Cerebellar nuclear complex (tissue), 1 donor: Measurements from ENCODE around the gene MYO3B.

Experiments
- DNase-seq, 2 experiments: peaks; one replicate each; lab custom pipeline; 2025; lab: John Stamatoyannopoulos, UW

MYO3B gene

DNA sequence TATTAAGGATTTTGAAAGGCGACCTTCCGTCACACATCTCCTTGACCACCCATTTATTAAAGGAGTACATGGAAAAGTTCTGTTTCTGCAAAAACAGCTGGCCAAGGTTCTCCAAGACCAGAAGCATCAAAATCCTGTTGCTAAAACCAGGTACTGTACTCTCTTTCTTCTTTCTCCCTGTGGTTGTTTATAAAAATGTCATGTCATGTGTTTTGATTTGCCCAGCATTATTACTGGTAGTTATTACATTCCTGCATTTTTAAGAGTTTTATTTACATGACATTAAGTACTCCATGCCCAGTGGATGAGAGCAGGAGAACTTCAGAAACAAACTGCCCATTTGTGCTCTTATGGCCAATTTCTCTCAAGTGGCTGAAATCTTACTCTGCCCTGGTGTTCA lies 191.3 kb downstream of the MYO3B start:
- no peak for DNase-seq

GRCh38 chr2:170369894-170370293 lies 191.9 kb downstream of the MYO3B start:
- DNase-seq: no peak

GRCh38 chr2:170371231-170371998 lies 193.5 kb downstream of the MYO3B start:
- no peak for DNase-seq

DNA sequence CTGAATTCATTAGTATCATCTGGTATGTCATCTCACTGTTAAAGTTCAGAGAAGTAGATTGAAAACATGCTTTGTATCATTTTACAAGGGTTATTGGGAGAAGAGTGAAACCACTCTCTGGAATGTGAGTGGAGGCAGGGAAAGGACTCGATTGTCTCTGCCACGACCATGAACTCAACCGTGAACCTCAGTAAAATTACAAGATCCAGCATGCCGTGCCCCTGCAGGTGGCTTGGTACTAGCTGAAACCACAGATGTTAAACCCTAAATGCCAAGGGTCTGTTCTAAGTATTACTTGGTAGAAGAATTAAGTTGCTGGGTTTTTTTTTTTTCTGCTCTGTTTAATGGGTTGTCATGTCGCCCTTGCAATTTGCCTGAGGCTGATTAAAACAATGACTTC lies 197.2 kb downstream of the MYO3B start:
- DNase-seq: no peak

DNA sequence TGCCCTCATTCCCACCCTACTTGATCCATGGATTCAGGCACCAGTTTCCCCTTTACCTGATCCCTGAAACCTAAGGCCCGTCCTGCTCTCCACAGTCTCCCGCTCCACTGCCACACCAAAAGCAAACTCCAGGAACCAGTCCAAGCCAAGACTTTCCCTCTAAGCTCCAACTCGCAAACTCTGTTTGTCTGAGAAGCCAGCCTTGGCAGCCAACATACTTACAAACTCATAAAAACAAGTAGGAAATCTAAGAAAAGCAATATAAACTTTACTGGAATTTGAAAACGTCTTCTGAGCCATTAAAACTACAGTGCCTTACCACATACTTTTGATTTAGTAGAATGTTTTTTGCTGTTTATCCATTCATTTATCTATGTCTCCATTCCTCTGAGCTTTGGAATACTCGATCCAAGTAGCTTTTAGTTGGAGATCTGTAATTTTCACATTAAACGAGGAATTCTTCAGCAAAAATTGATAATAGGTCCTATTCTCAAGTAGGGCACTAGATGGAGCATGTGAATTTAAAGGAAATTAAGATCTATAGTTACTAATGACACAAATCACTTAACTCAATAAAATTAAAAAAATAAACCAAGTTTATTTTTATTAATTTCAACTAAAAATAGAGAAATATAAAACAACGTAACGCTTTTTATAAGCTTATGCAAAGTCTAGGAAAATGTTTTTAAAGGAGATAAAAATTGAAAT lies 199.7 kb downstream of the MYO3B start:
- DNase-seq: no peak

GRCh38 chr2:170380267-170380666 lies 202.3 kb downstream of the MYO3B start:
- DNase-seq: no peak

GRCh38 chr2:170381678-170382077 lies 203.7 kb downstream of the MYO3B start:
- no peak for DNase-seq

- no peak for DNase-seq
Measured at GRCh38 chr2:170386554-170386953, 208.6 kb downstream of the MYO3B start.

- DNase-seq: no peak
Measured at GRCh38 chr2:170391018-170391417, 213.1 kb downstream of the MYO3B start.

DNA sequence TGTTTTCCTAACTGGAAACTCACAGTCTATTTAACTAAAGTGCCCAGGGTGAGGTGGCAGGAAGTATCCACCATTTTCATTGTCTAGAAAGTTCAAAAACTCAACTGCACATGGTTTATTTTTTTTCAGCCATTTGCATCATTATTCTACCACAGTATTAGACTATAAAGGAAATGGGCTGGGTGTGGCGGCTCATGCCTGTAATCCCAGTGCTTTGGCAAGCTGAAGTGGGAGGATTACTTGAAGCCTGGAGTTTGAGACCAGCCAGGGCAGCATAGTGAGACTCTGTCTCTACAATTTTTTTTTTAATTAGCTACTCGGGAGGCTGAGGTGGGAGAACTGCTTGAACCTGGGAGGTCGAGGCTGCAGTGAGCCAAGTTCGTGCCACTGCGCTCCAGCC lies 213.8 kb downstream of the MYO3B start:
- DNase-seq: no peak

- DNase-seq: no peak
Measured at GRCh38 chr2:170393861-170394498, 216.0 kb downstream of the MYO3B start.

DNA sequence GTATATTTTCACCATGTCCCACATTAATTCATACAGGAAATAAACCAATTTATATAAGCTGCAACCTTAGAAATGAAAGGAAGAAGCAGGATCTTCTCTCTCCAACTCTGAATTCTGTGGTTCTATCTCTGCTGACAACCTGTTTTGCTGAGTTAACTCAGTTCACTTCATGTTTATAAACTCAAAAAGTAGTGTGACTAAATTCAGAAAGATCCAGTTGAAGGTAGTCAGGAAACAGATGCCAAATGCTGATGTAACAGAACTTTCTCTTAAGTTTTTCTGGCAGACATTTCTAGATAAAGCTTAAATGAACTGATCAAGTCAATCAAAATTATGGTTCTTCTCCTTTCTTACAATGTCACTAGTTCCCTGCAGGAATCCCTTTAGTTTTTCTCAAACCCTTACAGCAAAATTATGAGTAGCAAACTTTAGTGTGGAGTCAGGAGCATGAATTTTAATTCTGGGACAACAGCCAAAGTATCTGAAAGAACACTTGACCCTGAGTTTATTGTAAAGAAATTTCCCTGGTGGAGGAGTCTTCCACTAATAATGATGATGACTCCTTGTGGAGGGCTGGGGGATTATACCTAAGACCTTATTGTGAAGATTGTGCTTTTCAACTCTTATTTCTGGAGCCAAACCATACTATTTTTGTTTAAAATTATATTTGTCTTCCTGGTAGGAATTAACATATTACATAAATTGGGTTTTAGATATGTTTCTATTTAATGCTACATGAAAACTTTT lies 216.9 kb downstream of the MYO3B start:
- no peak for DNase-seq

- DNase-seq: no peak
Measured at GRCh38 chr2:170396799-170397459, 219.0 kb downstream of the MYO3B start.

GRCh38 chr2:170401187-170401586 lies 223.2 kb downstream of the MYO3B start:
- no peak for DNase-seq

DNA sequence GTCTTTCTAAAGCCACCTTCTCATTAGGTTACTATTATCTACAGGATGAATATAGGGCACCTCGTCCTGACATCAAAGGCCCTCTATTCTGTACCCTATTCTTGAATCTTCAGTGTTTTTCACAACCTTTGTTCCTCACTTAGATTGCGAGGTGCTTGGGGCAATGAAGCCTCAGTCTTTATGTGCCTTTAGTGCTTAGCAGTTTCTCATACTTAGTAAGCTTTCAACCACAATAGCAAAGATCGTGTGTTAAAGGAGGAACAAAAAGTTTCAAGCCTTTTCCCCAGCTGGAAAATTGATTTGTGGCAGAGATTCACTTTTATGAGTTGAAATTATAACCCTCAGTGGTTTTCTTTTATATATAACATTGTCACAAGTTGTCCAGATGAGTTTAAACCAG lies 226.9 kb downstream of the MYO3B start:
- DNase-seq: no peak

DNA sequence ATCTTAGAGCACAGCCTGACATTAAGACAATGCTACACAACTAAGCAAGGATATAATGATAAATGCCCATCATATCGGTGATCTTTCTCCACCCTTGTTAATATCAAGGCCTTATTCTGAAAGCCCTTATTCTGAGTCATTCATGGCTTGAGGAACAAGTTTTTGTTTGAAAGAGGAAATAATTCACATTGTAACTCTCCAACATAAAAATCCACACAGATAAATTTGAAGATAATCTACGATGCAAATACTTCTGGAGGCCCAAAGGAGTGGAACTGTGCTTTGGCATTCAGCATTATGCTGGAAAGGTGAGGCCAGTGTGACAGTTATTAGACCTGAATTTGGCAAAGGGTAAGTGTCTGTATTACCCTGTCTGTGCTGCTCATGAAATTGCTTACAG lies 227.4 kb downstream of the MYO3B start:
- no peak for DNase-seq

- DNase-seq: no peak
Measured at GRCh38 chr2:170408461-170409163, 230.7 kb downstream of the MYO3B start.

- DNase-seq: no peak
Measured at GRCh38 chr2:170409164-170409535, 231.2 kb downstream of the MYO3B start.

DNA sequence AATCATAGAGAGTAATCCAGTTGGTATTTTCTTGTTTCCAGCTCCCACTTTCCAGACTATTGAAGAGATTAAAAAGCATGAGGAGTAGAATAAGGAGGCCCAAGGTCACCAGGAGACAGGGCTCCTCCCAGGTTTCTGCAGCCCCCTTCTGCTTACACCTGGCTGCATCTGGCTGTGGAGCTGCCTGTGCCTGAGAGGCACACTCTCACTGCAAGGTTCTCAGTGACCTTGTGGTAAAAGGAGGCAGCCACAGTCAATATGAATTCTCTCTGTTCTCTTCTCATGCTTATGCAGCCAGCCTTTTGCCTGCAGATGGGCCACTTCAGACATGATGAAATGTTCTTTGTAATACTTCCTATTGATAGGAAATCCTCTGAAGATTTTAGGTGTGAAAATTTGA lies 233.7 kb downstream of the MYO3B start:
- no peak for DNase-seq

DNA sequence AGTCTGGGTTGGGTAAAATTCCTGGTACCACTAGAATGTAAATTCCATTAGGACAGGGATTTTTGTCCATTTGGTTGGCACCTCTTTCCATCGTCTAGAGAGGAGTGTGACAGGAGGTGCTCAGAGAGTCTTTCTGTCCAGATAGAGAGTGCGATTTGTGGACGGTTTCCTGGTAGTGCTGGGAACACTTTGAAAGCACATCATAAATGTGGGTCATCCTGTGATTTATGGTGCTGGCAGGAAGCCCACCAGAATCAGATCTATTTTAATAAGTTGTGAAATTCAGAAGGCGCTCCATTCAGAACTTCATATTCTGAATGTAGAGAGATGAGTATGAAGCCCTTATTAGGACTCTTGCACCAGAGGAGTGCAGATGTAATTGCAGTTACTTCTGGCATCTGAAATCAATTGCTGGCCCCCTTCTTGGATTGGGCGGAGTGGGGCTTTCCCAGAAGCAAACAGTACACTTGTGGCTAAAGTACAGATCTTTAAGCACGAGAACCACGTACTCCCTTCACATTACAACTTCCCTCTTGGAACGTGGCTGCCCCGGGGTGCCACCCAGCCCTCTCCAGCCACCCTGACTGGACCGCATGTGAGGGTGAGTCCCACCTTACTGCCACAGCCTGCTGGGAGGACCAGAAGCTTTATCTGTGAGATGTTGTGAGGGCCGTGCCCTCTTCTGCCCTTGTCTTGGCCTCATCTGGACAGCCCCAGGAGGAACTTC lies 243.2 kb downstream of the MYO3B start:
- DNase-seq: no peak

GRCh38 chr2:170423919-170424318 lies 246.0 kb downstream of the MYO3B start:
- no peak for DNase-seq
